NCI-H524 treated with DMSO at 0.1 percent for 48 hours (cell line): ENCODE measurements around the gene B9D1.

Experiments
- DNase-seq: peaks from one replicate; lab custom pipeline; 2025; lab: John Stamatoyannopoulos, UW

Gene B9D1

GRCh38 chr17:19376811-19377210 is 14.3 kb upstream of the B9D1 start:
- no peak for DNase-seq

- DNase-seq: no peak
Measured at GRCh38 chr17:19375732-19376131, 13.2 kb upstream of the B9D1 start.

- no peak for DNase-seq
Measured at GRCh38 chr17:19374136-19374535, 11.6 kb upstream of the B9D1 start.

- no peak for DNase-seq
Measured at GRCh38 chr17:19372866-19373504, 10.5 kb upstream of the B9D1 start.

- no peak for DNase-seq
Measured at GRCh38 chr17:19372439-19372838, 9.9 kb upstream of the B9D1 start.

- no peak for DNase-seq
Measured at GRCh38 chr17:19372011-19372370, 9.5 kb upstream of the B9D1 start.

GRCh38 chr17:19371259-19372010 is 8.9 kb upstream of the B9D1 start:
- no peak for DNase-seq

GRCh38 chr17:19370493-19370960 is 8.0 kb upstream of the B9D1 start:
- DNase-seq: no peak

- DNase-seq: no peak
Measured at GRCh38 chr17:19369846-19370492, 7.4 kb upstream of the B9D1 start.

GRCh38 chr17:19369107-19369778 is 6.7 kb upstream of the B9D1 start:
- DNase-seq: no peak

GRCh38 chr17:19368229-19368628 is 5.7 kb upstream of the B9D1 start:
- no peak for DNase-seq

- DNase-seq: no peak
Measured at GRCh38 chr17:19366637-19366972, 4.1 kb upstream of the B9D1 start.

- DNase-seq: no peak
Measured at GRCh38 chr17:19365833-19366636, 3.5 kb upstream of the B9D1 start.

GRCh38 chr17:19365499-19365817 is 2.9 kb upstream of the B9D1 start:
- no peak for DNase-seq

- DNase-seq: peak; percentile 74
Measured at GRCh38 chr17:19364699-19365498, 2.4 kb upstream of the B9D1 start.

GRCh38 chr17:19363460-19364035 is 1.0 kb upstream of the B9D1 start:
- DNase-seq: no peak

GRCh38 chr17:19363114-19363438 is 553 bp upstream of the B9D1 start:
- DNase-seq: no peak

- no peak for DNase-seq
Measured at GRCh38 chr17:19361944-19362276, 613 bp downstream of the B9D1 start.

- no peak for DNase-seq
Measured at GRCh38 chr17:19361326-19361725, 1.2 kb downstream of the B9D1 start.

- no peak for DNase-seq
Measured at GRCh38 chr17:19360772-19361171, 1.8 kb downstream of the B9D1 start.

GRCh38 chr17:19359856-19360255 is 2.7 kb downstream of the B9D1 start:
- DNase-seq: no peak
